Measurements from ENCODE around the gene STIP1. TPM values are rescaled to one million over a fixed set of nuclear protein-coding genes. Genes with fewer than 3 reads are reported as not detected.

Gene STIP1
- total RNA-seq, 4 donors from 2014 or later = 67.5 to 86.0 (median 78.3) TPM

DNA sequence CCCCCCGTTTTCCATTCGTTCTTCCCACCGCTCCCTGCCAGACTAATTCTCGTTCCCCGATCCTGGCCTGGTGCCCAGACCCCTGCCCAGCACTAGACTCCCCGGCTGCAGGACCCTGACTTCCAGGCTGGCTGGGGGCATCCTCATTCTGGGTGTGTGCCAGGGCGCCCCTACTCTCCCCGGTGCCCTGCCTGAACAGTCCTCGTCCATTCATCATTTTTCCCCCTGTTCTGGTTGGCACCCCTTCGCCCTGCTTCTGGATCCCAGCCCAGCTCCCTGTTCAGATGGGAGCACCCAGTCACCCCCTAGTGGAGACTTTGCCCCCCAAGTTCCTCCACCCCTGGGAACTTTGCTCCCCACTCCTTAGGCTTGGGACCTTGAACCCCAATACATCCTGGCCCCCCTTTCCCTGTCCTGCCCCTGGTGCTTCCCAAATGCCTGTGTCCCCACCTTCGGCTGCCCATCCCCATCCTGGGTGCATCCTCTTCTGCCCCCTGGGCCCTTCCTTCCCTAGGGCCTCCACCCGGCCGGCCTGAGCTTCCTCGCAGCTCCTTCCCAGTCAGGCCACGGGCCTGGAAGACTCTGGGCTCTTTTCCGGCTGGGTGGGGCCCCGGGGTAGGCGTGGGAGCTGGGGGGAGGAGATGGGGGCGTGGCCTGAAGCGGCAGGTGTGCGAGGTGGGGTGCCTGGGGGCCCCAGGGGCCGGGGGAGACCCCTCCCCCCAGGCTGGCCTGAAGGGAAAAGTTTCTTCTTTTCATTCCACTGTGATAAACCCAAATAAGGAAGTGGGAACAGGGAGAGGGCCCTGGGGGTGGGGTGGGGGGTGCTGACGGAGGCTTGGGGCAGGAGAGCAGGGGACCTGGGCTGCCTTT is 66.3 kb downstream of the STIP1 start:
- WGBS, 2 donors = 4 to 6% methylated on average over 23 of the region's 23 CpGs
- intact Hi-C loops (cut with DNase I; ENCODE audit: low total_unique reads) = no loop called here
- TF ChIP-seq POLR2A (IDR thresholded peaks at IDR 0.05) = no peak
- TF ChIP-seq, protein P1, sequence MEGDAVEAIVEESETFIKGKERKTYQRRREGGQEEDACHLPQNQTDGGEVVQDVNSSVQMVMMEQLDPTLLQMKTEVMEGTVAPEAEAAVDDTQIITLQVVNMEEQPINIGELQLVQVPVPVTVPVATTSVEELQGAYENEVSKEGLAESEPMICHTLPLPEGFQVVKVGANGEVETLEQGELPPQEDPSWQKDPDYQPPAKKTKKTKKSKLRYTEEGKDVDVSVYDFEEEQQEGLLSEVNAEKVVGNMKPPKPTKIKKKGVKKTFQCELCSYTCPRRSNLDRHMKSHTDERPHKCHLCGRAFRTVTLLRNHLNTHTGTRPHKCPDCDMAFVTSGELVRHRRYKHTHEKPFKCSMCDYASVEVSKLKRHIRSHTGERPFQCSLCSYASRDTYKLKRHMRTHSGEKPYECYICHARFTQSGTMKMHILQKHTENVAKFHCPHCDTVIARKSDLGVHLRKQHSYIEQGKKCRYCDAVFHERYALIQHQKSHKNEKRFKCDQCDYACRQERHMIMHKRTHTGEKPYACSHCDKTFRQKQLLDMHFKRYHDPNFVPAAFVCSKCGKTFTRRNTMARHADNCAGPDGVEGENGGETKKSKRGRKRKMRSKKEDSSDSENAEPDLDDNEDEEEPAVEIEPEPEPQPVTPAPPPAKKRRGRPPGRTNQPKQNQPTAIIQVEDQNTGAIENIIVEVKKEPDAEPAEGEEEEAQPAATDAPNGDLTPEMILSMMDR (IDR thresholded peaks at IDR 0.05) = no peak
- DNase-seq (ENCODE audit: low spot score in 2 of 2) = peak in 1 of 2 donors; percentile 92
- H3K4me3 ChIP-seq (ENCODE audit: low read depth, poor library complexity, severe bottlenecking) = peak overlapping the region; percentile 55

DNA sequence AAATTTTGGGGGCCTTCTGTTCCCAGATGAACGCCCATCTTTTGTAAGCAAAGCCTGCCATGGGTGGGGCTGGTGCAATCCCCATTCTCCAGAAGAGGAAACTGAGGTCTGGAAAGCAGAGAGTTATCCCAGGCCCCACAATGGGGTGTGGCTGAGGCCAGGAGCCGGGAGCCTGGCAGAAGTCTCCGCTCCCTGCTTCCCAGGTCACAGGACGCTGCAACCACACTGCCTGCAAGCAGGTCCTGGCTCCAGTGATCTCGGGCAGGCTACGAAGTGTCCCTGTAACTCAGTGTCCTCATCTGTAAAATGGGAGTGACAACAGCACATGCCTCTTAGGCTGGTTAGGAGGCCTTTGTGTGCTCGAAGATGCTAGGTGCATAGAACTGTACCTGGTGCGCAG is 67.1 kb downstream of the STIP1 start:
- TF ChIP-seq, protein P1 (IDR thresholded peaks at IDR 0.05) = no peak
- no peak for TF ChIP-seq POLR2A (IDR thresholded peaks at IDR 0.05)
- no peak overlapping the region for H3K4me3 ChIP-seq (ENCODE audit: low read depth, poor library complexity, severe bottlenecking)
- no peak for DNase-seq (ENCODE audit: low spot score in 2 of 2)
- 60 to 68% methylated on average over 8 of the region's 8 CpGs for WGBS, 2 donors
- intact Hi-C loops (cut with DNase I; ENCODE audit: low total_unique reads) = no loop called here

DNA sequence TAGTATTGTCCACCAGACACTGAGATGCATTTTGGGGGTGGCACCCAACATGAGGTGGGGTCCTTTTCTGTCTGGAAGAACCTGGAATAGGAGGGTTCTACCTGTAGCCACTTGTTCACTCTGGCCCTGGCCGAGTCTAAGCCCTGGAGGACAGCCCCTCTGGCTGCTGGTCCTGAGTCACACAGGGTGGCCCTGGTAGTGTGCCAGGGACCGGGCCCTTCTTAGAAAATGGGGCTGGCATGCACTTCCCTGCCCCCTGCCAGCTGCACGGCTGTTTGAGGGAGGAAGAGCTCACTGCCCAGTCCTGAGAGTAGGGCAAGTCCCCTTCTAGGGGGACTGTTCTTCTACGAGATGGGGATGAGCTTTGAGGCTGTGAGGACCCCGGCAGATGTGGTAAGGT is 67.5 kb downstream of the STIP1 start:
- H3K4me3 ChIP-seq (ENCODE audit: low read depth, poor library complexity, severe bottlenecking) = no peak overlapping the region
- 43 to 46% methylated on average over 5 of the region's 5 CpGs for WGBS, 2 donors
- intact Hi-C loops (cut with DNase I; ENCODE audit: low total_unique reads) = no loop called here
- no peak for DNase-seq (ENCODE audit: low spot score in 2 of 2)
- TF ChIP-seq POLR2A (IDR thresholded peaks at IDR 0.05) = no peak
- TF ChIP-seq, protein P1 (IDR thresholded peaks at IDR 0.05) = no peak

Other genes starting within 250 kb of the STIP1 start
- 10 to 100 TPM in 1 of 4 donors, 1 to 10 TPM in 3; 3.0 to 10.2 (median 6.1) TPM for gene NAA40, start 247.2 kb upstream of the STIP1 start, total RNA-seq
- 100 to 1,000 TPM; 373 to 510 (median 455) TPM for gene COX8A, start 211.6 kb upstream of the STIP1 start, total RNA-seq
- gene OTUB1, start 199.7 kb upstream of the STIP1 start, total RNA-seq = 10 to 100 TPM; 48.8 to 94.8 (median 81.7) TPM
- under 1 TPM in 3 of 4 donors, not detected in 1; 0.08 to 0.62 (median 0.15) TPM for gene FLRT1, start 150.2 kb upstream of the STIP1 start, total RNA-seq
- 10 to 100 TPM; 44.8 to 74.8 (median 55.6) TPM for gene MACROD1, start 20.1 kb upstream of the STIP1 start, total RNA-seq
- gene FERMT3, start 20.6 kb downstream of the STIP1 start, total RNA-seq = 10 to 100 TPM in 2 of 4 donors, 1 to 10 TPM in 2; 5.1 to 10.5 (median 8.9) TPM
- gene TRPT1, start 40.0 kb downstream of the STIP1 start, total RNA-seq = 10 to 100 TPM; 36.9 to 66.6 (median 44.1) TPM
- 10 to 100 TPM; 44.7 to 75.6 (median 68.3) TPM for gene NUDT22, start 40.1 kb downstream of the STIP1 start, total RNA-seq
- 10 to 100 TPM; 19.2 to 37.6 (median 30.8) TPM for gene DNAJC4, start 44.4 kb downstream of the STIP1 start, total RNA-seq
- gene VEGFB, start 48.4 kb downstream of the STIP1 start, total RNA-seq = 10 to 100 TPM; 45.9 to 71.2 (median 65.6) TPM
- gene FKBP2, start 54.9 kb downstream of the STIP1 start, total RNA-seq = 10 to 100 TPM; 47.7 to 70.3 (median 56.4) TPM
- gene PPP1R14B, start 60.8 kb downstream of the STIP1 start, total RNA-seq = 100 to 1,000 TPM; 178 to 230 (median 203) TPM
- gene PLCB3, start 65.4 kb downstream of the STIP1 start, total RNA-seq = 10 to 100 TPM; 30.5 to 38.4 (median 37.4) TPM
- 10 to 100 TPM; 65.9 to 99.7 (median 89.4) TPM for gene BAD, start 98.5 kb downstream of the STIP1 start, total RNA-seq
- 10 to 100 TPM; 12.2 to 31.6 (median 30.4) TPM for gene GPR137, start 99.7 kb downstream of the STIP1 start, total RNA-seq
- gene KCNK4, start 105.1 kb downstream of the STIP1 start, total RNA-seq = not detected
- not detected for gene CATSPERZ, start 114.2 kb downstream of the STIP1 start, total RNA-seq
- 100 to 1,000 TPM in 2 of 4 donors, 10 to 100 TPM in 2; 49.2 to 108 (median 79.3) TPM for gene ESRRA, start 119.4 kb downstream of the STIP1 start, total RNA-seq
- gene TRMT112, start 131.4 kb downstream of the STIP1 start, total RNA-seq = 100 to 1,000 TPM; 199 to 356 (median 255) TPM
- 100 to 1,000 TPM; 170 to 284 (median 215) TPM for gene PRDX5, start 131.9 kb downstream of the STIP1 start, total RNA-seq
- 1 to 10 TPM; 2.6 to 9.5 (median 4.8) TPM for gene CCDC88B, start 154.0 kb downstream of the STIP1 start, total RNA-seq
- gene RPS6KA4, start 173.0 kb downstream of the STIP1 start, total RNA-seq = 10 to 100 TPM; 39.4 to 77.4 (median 49.2) TPM

Data from lower leg skin (tissue), 4 donors.